CD4-positive, CD25-positive, alpha-beta regulatory T cell (primary cell): Measurements from ENCODE around the gene TMEM81. TPM values are rescaled to one million over a fixed set of nuclear protein-coding genes. Genes with fewer than 3 reads are reported as not detected.
A peak's percentile ranks its signal among the peaks of the same experiment; 100 is the strongest.

Experiments
- ATAC-seq, 2 donors: fragments of 150-1000 bp; cut with Tn5 transposase; one replicate each; pipeline ENCODE4 v1.10.0; 2021; ENCODE audit warnings: low read depth in 2 of 2, moderate number of reproducible peaks in 2 of 2, moderate library complexity in 1 of 2
- DNase-seq, 3 donors: peaks; one replicate each; pipeline versions ENCODE4 v3.0.0 to v3.0.0-alpha.2; 2012 to 2022; ENCODE audit warnings: mixed read lengths in 1 of 3
- H3K27ac ChIP-seq: one replicate; pipeline ENCODE4 v1.7.0; 2013; ENCODE audit warnings: mild to moderate bottlenecking, low read length; ENCODE audit not compliant: insufficient read depth, poor library complexity, severe bottlenecking
- H3K27me3 ChIP-seq: one replicate; pipeline ENCODE4 v1.7.0; 2013; ENCODE audit warnings: low read length; ENCODE audit not compliant: control insufficient read depth, insufficient read depth
- H3K36me3 ChIP-seq: one replicate; pipeline ENCODE4 v1.7.0; 2013; ENCODE audit warnings: mild to moderate bottlenecking, low read length, moderate library complexity; ENCODE audit not compliant: control insufficient read depth, insufficient read depth
- H3K4me1 ChIP-seq: 2 replicates; pipeline ENCODE4 v1.7.0; 2013; ENCODE audit warnings: mild to moderate bottlenecking, low read length; ENCODE audit not compliant: insufficient read depth, control insufficient read depth, poor library complexity, severe bottlenecking
- H3K4me3 ChIP-seq: one replicate; pipeline ENCODE4 v1.7.0; 2013; ENCODE audit warnings: low read depth, mild to moderate bottlenecking, low read length, moderate library complexity
- H3K9me3 ChIP-seq, 2 experiments: 1 replicate in 1 of 2; 2 replicates in 1 of 2; pipeline ENCODE4 v1.7.0; 2013; ENCODE audit warnings: low read length in 2 of 2, mild to moderate bottlenecking in 1 of 2, moderate library complexity in 1 of 2; ENCODE audit not compliant: control insufficient read depth in 2 of 2
- H3K27ac Mint-ChIP-seq, 3 donors: one replicate each; pipeline ENCODE4 v1.8.0; 2020 to 2022; ENCODE audit warnings: mild to moderate bottlenecking in 3 of 3, mixed read lengths in 3 of 3, moderate library complexity in 2 of 3
- H3K27me3 Mint-ChIP-seq: one replicate; pipeline ENCODE4 v1.8.0; 2022; ENCODE audit warnings: mild to moderate bottlenecking, mixed read lengths
- H3K36me3 Mint-ChIP-seq: one replicate; pipeline ENCODE4 v1.8.0; 2020; ENCODE audit warnings: mixed read lengths
- H3K4me1 Mint-ChIP-seq, 4 donors: one replicate each; pipeline ENCODE4 v1.8.0; 2020 to 2022; ENCODE audit warnings: mixed read lengths in 4 of 4, mild to moderate bottlenecking in 1 of 4
- H3K4me3 Mint-ChIP-seq, 4 donors: one replicate each; pipeline ENCODE4 v1.8.0; 2020 to 2022; ENCODE audit warnings: mild to moderate bottlenecking in 4 of 4, mixed read lengths in 4 of 4, moderate library complexity in 3 of 4
- H3K9me3 Mint-ChIP-seq, 7 donors: one replicate each; pipeline ENCODE4 v1.8.0; 2020 to 2022; ENCODE audit warnings: mixed read lengths in 7 of 7, mild to moderate bottlenecking in 3 of 7, moderate library complexity in 2 of 7
- polyA plus RNA-seq, 4 donors: library from polyadenylated mRNA; unstranded; fragments of 300-500 nt; fragmentation: Illumina TruSeq; gene quantifications; one replicate each; pipeline ENCODE4 v1.2.3, GENCODE V29; 2021
- total RNA-seq: library from RNA; stranded (reverse); gene quantifications from one replicate; pipeline ENCODE4 v1.2.3, GENCODE V29; 2022

The TMEM81 gene
- total and polyA plus RNA-seq, 5 donors from 2014 or later: 0.54 to 3.4 (median 0.60) TPM

- Mint-ChIP-seq H3K4me1 (peaks cover 0 to 2% (median 0%) of the 10 kb centered on the region in 4 donors), H3K27ac (no peak overlapping the region), H3K4me3 (no peak overlapping the region), H3K9me3 (no peaks in the 10 kb centered on the region), H3K36me3 (no peaks in the 10 kb centered on the region), H3K27me3 (no peaks in the 10 kb centered on the region)
- no peaks in the 10 kb centered on the region for H3K36me3 ChIP-seq
- no peaks in the 10 kb centered on the region for H3K4me1 ChIP-seq
- H3K27ac ChIP-seq: no peak overlapping the region
- H3K9me3 ChIP-seq: no peaks in the 10 kb centered on the region
- H3K27me3 ChIP-seq: no peaks in the 10 kb centered on the region
- no peak for ATAC-seq
- no peak for DNase-seq
- H3K4me3 ChIP-seq: no peak overlapping the region
Observed at GRCh38 chr1:205077158-205077933, 6.9 kb downstream of the TMEM81 start.

- Histone ChIP-seq H3K27me3 (no peaks in the 10 kb centered on the region), H3K4me1 (no peaks in the 10 kb centered on the region), H3K9me3 (no peaks in the 10 kb centered on the region), H3K36me3 (no peaks in the 10 kb centered on the region), H3K4me3 (no peak overlapping the region), H3K27ac (no peak overlapping the region)
- ATAC-seq: no peak
- no peak for DNase-seq
- peaks cover 0 to 2% (median 0%) of the 10 kb centered on the region in 4 donors for H3K4me1 Mint-ChIP-seq
- H3K4me3 Mint-ChIP-seq: peak overlapping the region in 1 of 4 donors; percentile 8
- H3K9me3 Mint-ChIP-seq: no peaks in the 10 kb centered on the region
- no peaks in the 10 kb centered on the region for H3K27me3 Mint-ChIP-seq
- H3K36me3 Mint-ChIP-seq: no peaks in the 10 kb centered on the region
- no peak overlapping the region for H3K27ac Mint-ChIP-seq
Observed at GRCh38 chr1:205076245-205076761, 8.0 kb downstream of the TMEM81 start.

GRCh38 chr1:205075642-205076155 lies 8.6 kb downstream of the TMEM81 start:
- Histone ChIP-seq H3K4me3 (no peak overlapping the region), H3K27me3 (no peaks in the 10 kb centered on the region), H3K36me3 (no peaks in the 10 kb centered on the region), H3K9me3 (no peaks in the 10 kb centered on the region), H3K27ac (no peak overlapping the region), H3K4me1 (no peaks in the 10 kb centered on the region)
- H3K27me3 Mint-ChIP-seq: no peaks in the 10 kb centered on the region
- peaks cover 0 to 2% (median 0%) of the 10 kb centered on the region in 4 donors for H3K4me1 Mint-ChIP-seq
- H3K4me3 Mint-ChIP-seq: no peak overlapping the region
- ATAC-seq (no peak), DNase-seq (no peak)
- H3K36me3 Mint-ChIP-seq: no peaks in the 10 kb centered on the region
- H3K9me3 Mint-ChIP-seq: no peaks in the 10 kb centered on the region
- H3K27ac Mint-ChIP-seq: no peak overlapping the region

GRCh38 chr1:205074513-205074912 lies 9.7 kb downstream of the TMEM81 start:
- no peaks in the 10 kb centered on the region for H3K9me3 Mint-ChIP-seq
- no peak overlapping the region for H3K27ac Mint-ChIP-seq
- DNase-seq (no peak), ATAC-seq (no peak)
- Histone ChIP-seq H3K4me3 (no peak overlapping the region), H3K27me3 (no peaks in the 10 kb centered on the region), H3K4me1 (no peaks in the 10 kb centered on the region), H3K9me3 (no peaks in the 10 kb centered on the region), H3K27ac (no peak overlapping the region), H3K36me3 (no peaks in the 10 kb centered on the region)
- H3K4me1 Mint-ChIP-seq: peaks cover 0 to 2% (median 0%) of the 10 kb centered on the region in 4 donors
- H3K27me3 Mint-ChIP-seq: no peaks in the 10 kb centered on the region
- no peak overlapping the region for H3K4me3 Mint-ChIP-seq
- H3K36me3 Mint-ChIP-seq: no peaks in the 10 kb centered on the region

GRCh38 chr1:205074084-205074483 lies 10.2 kb downstream of the TMEM81 start:
- no peaks in the 10 kb centered on the region for H3K9me3 Mint-ChIP-seq
- DNase-seq: no peak
- no peaks in the 10 kb centered on the region for H3K9me3 ChIP-seq
- no peak for ATAC-seq
- no peaks in the 10 kb centered on the region for H3K27me3 Mint-ChIP-seq
- no peaks in the 10 kb centered on the region for H3K4me1 ChIP-seq
- no peak overlapping the region for H3K4me3 ChIP-seq
- H3K36me3 Mint-ChIP-seq: no peaks in the 10 kb centered on the region
- H3K27me3 ChIP-seq: no peaks in the 10 kb centered on the region
- H3K27ac ChIP-seq: no peak overlapping the region
- no peak overlapping the region for H3K4me3 Mint-ChIP-seq
- H3K36me3 ChIP-seq: no peaks in the 10 kb centered on the region
- H3K27ac Mint-ChIP-seq: no peak overlapping the region
- peaks cover 0 to 2% (median 0%) of the 10 kb centered on the region in 4 donors for H3K4me1 Mint-ChIP-seq

- Histone ChIP-seq H3K4me3 (no peak overlapping the region), H3K36me3 (no peaks in the 10 kb centered on the region), H3K9me3 (no peaks in the 10 kb centered on the region), H3K4me1 (no peaks in the 10 kb centered on the region), H3K27ac (no peak overlapping the region), H3K27me3 (no peaks in the 10 kb centered on the region)
- Mint-ChIP-seq H3K4me3 (no peak overlapping the region), H3K36me3 (no peaks in the 10 kb centered on the region), H3K4me1 (peaks cover 0 to 2% (median 0%) of the 10 kb centered on the region in 4 donors), H3K27ac (no peak overlapping the region), H3K27me3 (no peaks in the 10 kb centered on the region), H3K9me3 (no peaks in the 10 kb centered on the region)
- no peak for ATAC-seq
- DNase-seq: no peak
Observed at GRCh38 chr1:205073511-205073910, 10.7 kb downstream of the TMEM81 start.

- Histone ChIP-seq H3K9me3 (no peaks in the 10 kb centered on the region), H3K4me3 (no peak overlapping the region), H3K36me3 (no peaks in the 10 kb centered on the region), H3K27ac (no peak overlapping the region), H3K27me3 (no peaks in the 10 kb centered on the region), H3K4me1 (no peaks in the 10 kb centered on the region)
- Mint-ChIP-seq H3K9me3 (no peaks in the 10 kb centered on the region), H3K4me3 (no peak overlapping the region), H3K27me3 (no peaks in the 10 kb centered on the region), H3K4me1 (peaks cover 0 to 2% (median 0%) of the 10 kb centered on the region in 4 donors), H3K36me3 (no peaks in the 10 kb centered on the region), H3K27ac (no peak overlapping the region)
- no peak for ATAC-seq
- DNase-seq: no peak
Observed at GRCh38 chr1:205072881-205073280, 11.4 kb downstream of the TMEM81 start.

- Mint-ChIP-seq H3K27ac (no peak overlapping the region), H3K4me1 (peaks cover 0 to 2% (median 0%) of the 10 kb centered on the region in 4 donors), H3K9me3 (no peaks in the 10 kb centered on the region), H3K27me3 (no peaks in the 10 kb centered on the region), H3K4me3 (no peak overlapping the region), H3K36me3 (no peaks in the 10 kb centered on the region)
- Histone ChIP-seq H3K36me3 (no peaks in the 10 kb centered on the region), H3K27ac (no peak overlapping the region), H3K27me3 (no peaks in the 10 kb centered on the region), H3K9me3 (no peaks in the 10 kb centered on the region), H3K4me3 (no peak overlapping the region), H3K4me1 (no peaks in the 10 kb centered on the region)
- DNase-seq (no peak), ATAC-seq (no peak)
Observed at GRCh38 chr1:205072286-205072685, 12.0 kb downstream of the TMEM81 start.
